Naive thymus-derived CD4-positive, alpha-beta T cell (primary cell): ENCODE measurements around the gene PLA2G6. TPM values are rescaled to one million over a fixed set of nuclear protein-coding genes. Genes with fewer than 3 reads are reported as not detected.

Experiments
- ATAC-seq: fragments of 150-1000 bp; cut with Tn5 transposase; 2 replicates; pipeline ENCODE4 v1.10.0; 2021; ENCODE audit warnings: mild to moderate bottlenecking, moderate library complexity
- CTCF ChIA-PET: fragments of 350-600 bp; sonication (Branson Sonifier 250); formaldehyde crosslinking; loops from one replicate; lab custom pipeline; 2021; ENCODE audit warnings: antibody characterized with exemption; lab: Charles Lee
- POLR2A ChIA-PET: fragments of 350-600 bp; sonication (Branson Sonifier 250); formaldehyde crosslinking; loops from one replicate; lab custom pipeline; 2021; ENCODE audit warnings: antibody characterized with exemption, inconsistent platforms; lab: Charles Lee
- DNase-seq, 9 donors: peaks; one replicate each; pipeline versions ENCODE4 v3.0.0 to v3.0.0-alpha.2; 2020 to 2022; ENCODE audit warnings: mixed read lengths in 1 of 9
- H3K27ac ChIP-seq: one replicate; pipeline ENCODE4 v1.7.0; 2013; ENCODE audit warnings: mild to moderate bottlenecking, low read depth, low read length, moderate library complexity
- H3K27me3 ChIP-seq, 2 donors: one replicate each; pipeline ENCODE4 v1.7.0; 2013; ENCODE audit warnings: low read length in 2 of 2, mild to moderate bottlenecking in 2 of 2, moderate library complexity in 2 of 2; ENCODE audit not compliant: control insufficient read depth in 2 of 2, insufficient read depth in 2 of 2
- H3K36me3 ChIP-seq, 3 experiments: 1 replicate in 2 of 3; 2 replicates in 1 of 3; pipeline ENCODE4 v1.7.0; 2013; ENCODE audit warnings: low read length in 3 of 3, mild to moderate bottlenecking in 3 of 3, moderate library complexity in 1 of 3; ENCODE audit not compliant: insufficient read depth in 3 of 3, control insufficient read depth in 2 of 3
- H3K4me1 ChIP-seq, 2 donors: one replicate each; pipeline ENCODE4 v1.7.0; 2013; ENCODE audit warnings: low read length in 2 of 2, mild to moderate bottlenecking in 2 of 2, moderate library complexity in 1 of 2; ENCODE audit not compliant: control insufficient read depth in 2 of 2, insufficient read depth in 2 of 2
- H3K4me3 ChIP-seq: 2 replicates; pipeline ENCODE4 v1.7.0; 2013; ENCODE audit warnings: mild to moderate bottlenecking, low read length
- H3K9me3 ChIP-seq, 3 experiments: 1 replicate in 2 of 3; 2 replicates in 1 of 3; pipeline ENCODE4 v1.7.0; 2013; ENCODE audit warnings: low read length in 3 of 3; ENCODE audit not compliant: control insufficient read depth in 2 of 3
- H3K27ac Mint-ChIP-seq, 9 donors: one replicate each; pipeline ENCODE4 v1.8.0; 2020 to 2022; ENCODE audit warnings: mixed read lengths in 9 of 9, mild to moderate bottlenecking in 8 of 9, moderate library complexity in 5 of 9, inconsistent platforms in 2 of 9
- H3K27me3 Mint-ChIP-seq, 5 donors: one replicate each; pipeline ENCODE4 v1.8.0; 2021 to 2022; ENCODE audit warnings: mixed read lengths in 5 of 5, mild to moderate bottlenecking in 1 of 5
- H3K36me3 Mint-ChIP-seq, 5 donors: one replicate each; pipeline ENCODE4 v1.8.0; 2020 to 2022; ENCODE audit warnings: mixed read lengths in 5 of 5, mild to moderate bottlenecking in 3 of 5, inconsistent platforms in 1 of 5
- H3K4me1 Mint-ChIP-seq, 7 donors: one replicate each; pipeline ENCODE4 v1.8.0; 2020 to 2022; ENCODE audit warnings: mixed read lengths in 7 of 7, mild to moderate bottlenecking in 3 of 7, inconsistent platforms in 1 of 7
- H3K4me3 Mint-ChIP-seq, 10 donors: one replicate each; pipeline ENCODE4 v1.8.0; 2020 to 2022; ENCODE audit warnings: mild to moderate bottlenecking in 10 of 10, mixed read lengths in 10 of 10, moderate library complexity in 6 of 10, inconsistent platforms in 2 of 10
- H3K9me3 Mint-ChIP-seq, 11 donors: one replicate each; pipeline ENCODE4 v1.8.0; 2020 to 2022; ENCODE audit warnings: mixed read lengths in 11 of 11, mild to moderate bottlenecking in 4 of 11, inconsistent platforms in 1 of 11, moderate library complexity in 1 of 11
- intact Hi-C, 2 donors: fragments of 100-400 bp; cut with micrococcal nuclease; formaldehyde crosslinking; loops; one replicate each; pipeline ENCODE4 v1.15.1; 2023
- polyA plus RNA-seq, 2 donors: library from polyadenylated mRNA; unstranded; fragments of 300-500 nt; fragmentation: Illumina TruSeq; gene quantifications; one replicate each; pipeline ENCODE4 v1.2.3, GENCODE V29; 2021
- total RNA-seq, 6 experiments: library from RNA in 5 of 6; stranded (reverse) in 5 of 6; gene quantifications; 1 replicate in 5 of 6; 2 replicates in 1 of 6; pipeline ENCODE4 v1.2.3 and lab custom pipeline; 2021 to 2026

PLA2G6 gene
- total and polyA plus RNA-seq, 7 experiments from 2014 or later: 4.8 to 252 (median 78.9) TPM

GRCh38 chr22:38065539-38065938, 116.1 kb downstream of the PLA2G6 start:
- Histone ChIP-seq H3K4me3 (no peak overlapping the region), H3K9me3 (no peaks in the 10 kb centered on the region), H3K27me3 (no peaks in the 10 kb centered on the region), H3K36me3 (peaks cover 0 to 68% (median 5%) of the 10 kb centered on the region in 3 experiments), H3K4me1 (no peaks in the 10 kb centered on the region), H3K27ac (no peak overlapping the region)
- DNase-seq (no peak), ATAC-seq (no peak)
- Mint-ChIP-seq H3K9me3 (no peaks in the 10 kb centered on the region), H3K27me3 (no peaks in the 10 kb centered on the region), H3K4me1 (peaks cover 0 to 5% (median 0%) of the 10 kb centered on the region in 7 donors), H3K4me3 (no peak overlapping the region), H3K36me3 (peaks cover 4 to 51% (median 12%) of the 10 kb centered on the region in 5 donors), H3K27ac (no peak overlapping the region)
- ChIA-PET POLR2A (interaction anchor here (1.7 kb wide), 1 partner anchor 8 kb away, joined by 6 read pairs; the partner anchor contains the start of gene PICK1), CTCF (interaction anchor here (1.7 kb wide), 1 partner anchor 13 kb away, joined by 4 read pairs; no protein-coding TSS in a partner anchor)
- intact Hi-C loops: no loop called here

GRCh38 chr22:38062791-38063190, 118.8 kb downstream of the PLA2G6 start:
- Histone ChIP-seq H3K27me3 (no peaks in the 10 kb centered on the region), H3K27ac (no peak overlapping the region), H3K4me1 (peaks cover 1 to 2% of the 10 kb centered on the region in 2 donors), H3K9me3 (no peaks in the 10 kb centered on the region), H3K4me3 (no peak overlapping the region), H3K36me3 (peaks cover 0 to 46% (median 5%) of the 10 kb centered on the region in 3 experiments)
- ChIA-PET POLR2A (no interaction called here), CTCF (no interaction called here)
- Mint-ChIP-seq H3K9me3 (no peaks in the 10 kb centered on the region), H3K27me3 (no peaks in the 10 kb centered on the region), H3K4me3 (no peak overlapping the region), H3K36me3 (peaks cover 9 to 43% (median 16%) of the 10 kb centered on the region in 5 donors), H3K27ac (no peak overlapping the region), H3K4me1 (peaks cover 0 to 14% (median 6%) of the 10 kb centered on the region in 7 donors)
- ATAC-seq (no peak), DNase-seq (no peak)
- intact Hi-C loops: no loop called here

Other genes starting within 250 kb of the PLA2G6 start
- gene C22orf23, start 228.2 kb downstream of the PLA2G6 start, total RNA-seq: under 1 TPM in 1 of 5 experiments, not detected in 4; 0.31 TPM
- gene C22orf23, start 228.2 kb downstream of the PLA2G6 start, polyA plus RNA-seq: not detected
- 10 to 100 TPM; 25.9 to 67.8 (median 43.9) TPM for gene POLR2F, start 228.1 kb downstream of the PLA2G6 start, total RNA-seq
- 100 to 1,000 TPM; 108 to 137 TPM for gene POLR2F, start 228.1 kb downstream of the PLA2G6 start, polyA plus RNA-seq
- gene SOX10, start 197.3 kb downstream of the PLA2G6 start, total RNA-seq: not detected
- gene SOX10, start 197.3 kb downstream of the PLA2G6 start, polyA plus RNA-seq: not detected
- gene PICK1, start 124.4 kb downstream of the PLA2G6 start, total RNA-seq: 10 to 100 TPM; 10.0 to 29.3 (median 26.5) TPM
- 1 to 10 TPM; 6.3 to 6.6 TPM for gene PICK1, start 124.4 kb downstream of the PLA2G6 start, polyA plus RNA-seq
- not detected for gene SLC16A8, start 97.6 kb downstream of the PLA2G6 start, total RNA-seq
- not detected for gene SLC16A8, start 97.6 kb downstream of the PLA2G6 start, polyA plus RNA-seq
- 1 to 10 TPM in 3 of 5 experiments, under 1 TPM in 2; 0.46 to 3.9 (median 1.9) TPM for gene BAIAP2L2, start 71.1 kb downstream of the PLA2G6 start, total RNA-seq
- gene BAIAP2L2, start 71.1 kb downstream of the PLA2G6 start, polyA plus RNA-seq: not detected
- 10 to 100 TPM in 2 of 5 experiments, 1 to 10 TPM in 3; 4.8 to 72.6 (median 5.5) TPM for gene MAFF, start 20.2 kb upstream of the PLA2G6 start, total RNA-seq
- 1 to 10 TPM; 1.6 to 2.3 TPM for gene MAFF, start 20.2 kb upstream of the PLA2G6 start, polyA plus RNA-seq
- gene TMEM184B, start 91.2 kb upstream of the PLA2G6 start, total RNA-seq: 10 to 100 TPM; 26.9 to 41.3 (median 35.0) TPM
- 10 to 100 TPM in 1 of 2 donors, 1 to 10 TPM in 1; 9.0 to 19.5 TPM for gene TMEM184B, start 91.2 kb upstream of the PLA2G6 start, polyA plus RNA-seq
- gene CSNK1E, start 135.6 kb upstream of the PLA2G6 start, total RNA-seq: 100 to 1,000 TPM in 2 of 5 experiments, 10 to 100 TPM in 3; 71.6 to 143 (median 91.9) TPM
- 1 to 10 TPM; 5.6 to 8.1 TPM for gene CSNK1E, start 135.6 kb upstream of the PLA2G6 start, polyA plus RNA-seq